Prostate gland (tissue), 2 donors: ENCODE measurements around the gene LMX1B. TPM values are rescaled to one million over a fixed set of nuclear protein-coding genes. Genes with fewer than 3 reads are reported as not detected.

Source experiments
- total RNA-seq, 2 donors: library from RNA; depleted of rRNA; stranded (reverse); fragments of >200 nt; gene quantifications; one replicate each; pipeline ENCODE4 v1.1.0, GENCODE V29; 2016

Gene LMX1B
- total RNA-seq, 2 donors from 2014 or later: 0.18 to 2.1 TPM

Other genes starting within 250 kb of the LMX1B start
- gene ZBTB43, start 191.1 kb downstream of the LMX1B start, total RNA-seq: 100 to 1,000 TPM in 1 of 2 donors, 10 to 100 TPM in 1; 30.0 to 118 TPM
- 10 to 100 TPM in 1 of 2 donors, 1 to 10 TPM in 1; 4.5 to 10.8 TPM for gene ZBTB34, start 246.7 kb downstream of the LMX1B start, total RNA-seq